MCF 10A (cell line): ENCODE measurements around the gene SLC26A4. TPM values are rescaled to one million over a fixed set of nuclear protein-coding genes. Genes with fewer than 3 reads are reported as not detected.
A peak's percentile ranks its signal among the peaks of the same experiment; 100 is the strongest.

Experiments
- BruUV-seq: library from RNA; stranded (reverse); fragments of 400-500 nt; replicated peaks from 2 replicates; lab custom pipeline; 2021; lab: Mats Ljungman, UMichigan
- CTCF ChIA-PET: fragments of 300-600 bp; sonication (Branson Sonifier 250); formaldehyde crosslinking; extraction: SDS; loops from one replicate; lab custom pipeline; 2021; ENCODE audit warnings: antibody characterized with exemption, inconsistent platforms; lab: Yijun Ruan, JAX
- POLR2A ChIA-PET: fragments of 300-600, 350-650 bp; sonication (Branson Sonifier 250); formaldehyde crosslinking; extraction: SDS; loops from one replicate; lab custom pipeline; 2020; ENCODE audit warnings: antibody characterized with exemption, inconsistent platforms; lab: Yijun Ruan, JAX
- DNase-seq: peaks from one replicate; pipeline ENCODE4 v3.0.0-alpha.2; 2018; ENCODE audit not compliant: unreplicated experiment
- H3K27ac Mint-ChIP-seq: one replicate; pipeline ENCODE4 v1.8.0; 2022; ENCODE audit warnings: mild to moderate bottlenecking, low read depth, mixed read lengths; ENCODE audit not compliant: unreplicated experiment
- H3K27me3 Mint-ChIP-seq: one replicate; pipeline ENCODE4 v1.8.0; 2022; ENCODE audit warnings: mixed read lengths; ENCODE audit not compliant: insufficient read depth, unreplicated experiment
- H3K36me3 Mint-ChIP-seq: one replicate; pipeline ENCODE4 v1.8.0; 2022; ENCODE audit warnings: mild to moderate bottlenecking, moderate library complexity, mixed read lengths; ENCODE audit not compliant: insufficient read depth, unreplicated experiment
- H3K4me1 Mint-ChIP-seq: one replicate; pipeline ENCODE4 v1.8.0; 2022; ENCODE audit warnings: mixed read lengths; ENCODE audit not compliant: insufficient read depth, unreplicated experiment
- H3K4me3 Mint-ChIP-seq: one replicate; pipeline ENCODE4 v1.8.0; 2022; ENCODE audit warnings: mild to moderate bottlenecking, moderate library complexity, mixed read lengths; ENCODE audit not compliant: unreplicated experiment
- H3K9me3 Mint-ChIP-seq: one replicate; pipeline ENCODE4 v1.8.0; 2022; ENCODE audit warnings: mixed read lengths; ENCODE audit not compliant: unreplicated experiment
- CTCF ChIP-seq: fragments of 200-600 bp; IDR thresholded peaks from one replicate; pipeline ENCODE4 v1.8.0; 2022; ENCODE audit warnings: antibody characterized with exemption, mild to moderate bottlenecking; ENCODE audit not compliant: unreplicated experiment
- intact Hi-C: fragments of 100-400 bp; cut with micrococcal nuclease; formaldehyde crosslinking; loops from 2 replicates; pipeline ENCODE4 v1.14.1; 2022
- total RNA-seq: library from RNA; stranded (reverse); gene quantifications from 2 replicates; pipeline ENCODE4 v1.2.3, GENCODE V29; 2022

SLC26A4 gene
- total RNA-seq, 1 experiment from 2014 or later, result 0.21 TPM

- no peak for DNase-seq
- intact Hi-C loops, result no loop called here
- BruUV-seq, result no TSS peak
- ChIA-PET POLR2A (no interaction called here), CTCF (no interaction called here)
- H3K9me3 Mint-ChIP-seq, result no peaks in the 10 kb centered on the region
- TF ChIP-seq CTCF, result no peak
- no peaks in the 10 kb centered on the region for H3K27me3 Mint-ChIP-seq
- no peak overlapping the region for H3K4me3 Mint-ChIP-seq
- no peak overlapping the region for H3K27ac Mint-ChIP-seq
- no peaks in the 10 kb centered on the region for H3K36me3 Mint-ChIP-seq
- peaks cover 23% of the 10 kb centered on the region for H3K4me1 Mint-ChIP-seq
Measured at GRCh38 chr7:107663196-107663595, 2.6 kb downstream of the SLC26A4 start.

GRCh38 chr7:107666790-107667189 is 6.2 kb downstream of the SLC26A4 start:
- intact Hi-C loops, result no loop called here
- Mint-ChIP-seq H3K27ac (no peak overlapping the region), H3K36me3 (no peaks in the 10 kb centered on the region), H3K4me3 (no peak overlapping the region), H3K27me3 (no peaks in the 10 kb centered on the region), H3K9me3 (no peaks in the 10 kb centered on the region), H3K4me1 (no peaks in the 10 kb centered on the region)
- peak; percentile 14 for DNase-seq
- POLR2A ChIA-PET, result no interaction called here
- no TSS peak for BruUV-seq
- TF ChIP-seq CTCF, result no peak
- CTCF ChIA-PET, result interaction anchor here (1.2 kb wide), 1 partner anchor 58 kb away, joined by 4 read pairs; no protein-coding TSS in a partner anchor

- H3K9me3 Mint-ChIP-seq, result no peaks in the 10 kb centered on the region
- BruUV-seq, result no TSS peak
Measured at GRCh38 chr7:107667341-107667740, 6.7 kb downstream of the SLC26A4 start.

GRCh38 chr7:107668296-107668695 is 7.7 kb downstream of the SLC26A4 start:
- no peak for TF ChIP-seq CTCF
- DNase-seq, result no peak
- intact Hi-C loops, result no loop called here
- no TSS peak for BruUV-seq
- Mint-ChIP-seq H3K4me3 (no peak overlapping the region), H3K4me1 (no peaks in the 10 kb centered on the region), H3K27ac (no peak overlapping the region), H3K9me3 (no peaks in the 10 kb centered on the region), H3K27me3 (no peaks in the 10 kb centered on the region), H3K36me3 (no peaks in the 10 kb centered on the region)
- ChIA-PET CTCF (interaction anchor here (0.7 to 1.0 kb wide), 2 partner anchors 32 to 215 kb away, joined by 3 to 4 read pairs; no protein-coding TSS in a partner anchor), POLR2A (no interaction called here)

More at GRCh38 chr7:107667341-107667740, 6.7 kb downstream of the SLC26A4 start:
- intact Hi-C loops, result no loop called here
- POLR2A ChIA-PET, result no interaction called here
- Mint-ChIP-seq H3K36me3 (no peaks in the 10 kb centered on the region), H3K4me1 (no peaks in the 10 kb centered on the region), H3K4me3 (no peak overlapping the region), H3K27me3 (no peaks in the 10 kb centered on the region), H3K27ac (no peak overlapping the region)
- DNase-seq, result no peak
- no peak for TF ChIP-seq CTCF
- CTCF ChIA-PET, result interaction anchor here (0.7 to 1.2 kb wide), 3 partner anchors 31 to 214 kb away, joined by 3 to 4 read pairs (median 4); no protein-coding TSS in a partner anchor
